ENCODE measurements around the gene SLC7A5.

SLC7A5 gene

GRCh38 chr16:87860553-87861299, 8.6 kb downstream of the SLC7A5 start:
- DNase-seq = no peak

- peak; percentile 35 for DNase-seq
Measured at GRCh38 chr16:87858151-87858993, 10.9 kb downstream of the SLC7A5 start.

GRCh38 chr16:87856791-87857228, 12.5 kb downstream of the SLC7A5 start:
- DNase-seq = no peak

- DNase-seq = peak; percentile 49
Measured at GRCh38 chr16:87855852-87856715, 13.2 kb downstream of the SLC7A5 start.

GRCh38 chr16:87854907-87855683, 14.2 kb downstream of the SLC7A5 start:
- DNase-seq = no peak

GRCh38 chr16:87854053-87854906, 15.0 kb downstream of the SLC7A5 start:
- DNase-seq = no peak

GRCh38 chr16:87853411-87854052, 15.8 kb downstream of the SLC7A5 start:
- DNase-seq = peak; percentile 84

- DNase-seq = no peak
Measured at GRCh38 chr16:87851601-87852000, 17.7 kb downstream of the SLC7A5 start.

- no peak for DNase-seq
Measured at GRCh38 chr16:87851141-87851587, 18.1 kb downstream of the SLC7A5 start.

GRCh38 chr16:87850009-87851006, 19.0 kb downstream of the SLC7A5 start:
- no peak for DNase-seq

GRCh38 chr16:87849419-87850008, 19.8 kb downstream of the SLC7A5 start:
- DNase-seq = no peak

- DNase-seq = no peak
Measured at GRCh38 chr16:87848676-87849345, 20.5 kb downstream of the SLC7A5 start.

- DNase-seq = no peak
Measured at GRCh38 chr16:87847785-87848675, 21.3 kb downstream of the SLC7A5 start.

GRCh38 chr16:87847467-87847784, 21.9 kb downstream of the SLC7A5 start:
- no peak for DNase-seq

- DNase-seq = no peak
Measured at GRCh38 chr16:87846705-87847466, 22.4 kb downstream of the SLC7A5 start.

- DNase-seq = no peak
Measured at GRCh38 chr16:87845807-87846619, 23.3 kb downstream of the SLC7A5 start.

Data from DMS153 (cell line).